GM12873 (cell line): ENCODE measurements around the gene KRTAP9-2.
"Not testable (repeated sequence)": the region's sequence is repeated elsewhere in the genome, so short reads cannot be mapped to it uniquely, and the experiment has no call there.

Source experiments
- CTCF ChIP-seq: IDR thresholded peaks from 2 replicates; pipeline ENCODE4 v1.5.1; 2012; ENCODE audit warnings: low read depth, mild to moderate bottlenecking, moderate library complexity, low read length, control low read depth; ENCODE audit not compliant: insufficient read depth; ENCODE audit errors: missing control alignments

KRTAP9-2 gene

GRCh38 chr17:41215681-41216080 lies 10.8 kb upstream of the KRTAP9-2 start:
- no peak for TF ChIP-seq CTCF

- TF ChIP-seq CTCF: no peak
These were observed 2.6 kb upstream of the KRTAP9-2 start for GRCh38 chr17:41223821-41224220.

- TF ChIP-seq CTCF: no peak
These were observed 397 bp upstream of the KRTAP9-2 start for GRCh38 chr17:41226051-41226450.

GRCh38 chr17:41230094-41230493 lies 3.6 kb downstream of the KRTAP9-2 start:
- TF ChIP-seq CTCF: no peak

GRCh38 chr17:41231731-41232130 lies 5.3 kb downstream of the KRTAP9-2 start:
- no peak for TF ChIP-seq CTCF

- not testable (repeated sequence) for TF ChIP-seq CTCF
These were observed 6.1 kb downstream of the KRTAP9-2 start, which contains the start of gene KRTAP9-3 for GRCh38 chr17:41232399-41233105. Gene KRTAP9-3 (plus strand): TSS chr17:41232449. CDS start chr17:41232502, 53 bp downstream.

GRCh38 chr17:41237949-41238437 lies 11.5 kb downstream of the KRTAP9-2 start, which contains the start of gene KRTAP9-8:
Gene KRTAP9-8 (plus strand): TSS chr17:41237999. CDS start chr17:41238052, 53 bp downstream.
- TF ChIP-seq CTCF: not testable (repeated sequence)
